ENCODE measurements around the gene MAP3K8.
"Not testable (repeated sequence)": the region's sequence is repeated elsewhere in the genome, so short reads cannot be mapped to it uniquely, and the experiment has no call there.

The MAP3K8 gene

GRCh38 chr10:30404540-30404939, 29.4 kb upstream of the MAP3K8 start:
- Histone ChIP-seq H3K4me3 (ENCODE audit: low read length) (no peak overlapping the region), H2AFZ (ENCODE audit: low read depth, low read length) (no peak overlapping the region), H3K36me3 (ENCODE audit: insufficient read depth, low read length) (no peaks in the 10 kb centered on the region), H3K4me1 (ENCODE audit: insufficient read depth, low read length) (no peaks in the 10 kb centered on the region), H3K27me3 (ENCODE audit: insufficient read depth, low read length) (no peaks in the 10 kb centered on the region), H3K9me3 (ENCODE audit: low read length) (peaks cover 2% of the 10 kb centered on the region)

GRCh38 chr10:30411263-30411662, 22.7 kb upstream of the MAP3K8 start:
- H3K9me3 ChIP-seq (ENCODE audit: low read length), result no peaks in the 10 kb centered on the region
- H2AFZ ChIP-seq (ENCODE audit: low read depth, low read length), result no peak overlapping the region
- H3K4me3 ChIP-seq (ENCODE audit: low read length), result no peak overlapping the region
- no peaks in the 10 kb centered on the region for H3K27me3 ChIP-seq (ENCODE audit: insufficient read depth, low read length)
- H3K4me1 ChIP-seq (ENCODE audit: insufficient read depth, low read length), result peaks cover 5% of the 10 kb centered on the region
- no peaks in the 10 kb centered on the region for H3K36me3 ChIP-seq (ENCODE audit: insufficient read depth, low read length)

- Histone ChIP-seq H3K4me1 (ENCODE audit: insufficient read depth, low read length) (peaks cover 5% of the 10 kb centered on the region), H3K9me3 (ENCODE audit: low read length) (no peaks in the 10 kb centered on the region), H3K27me3 (ENCODE audit: insufficient read depth, low read length) (no peaks in the 10 kb centered on the region), H3K4me3 (ENCODE audit: low read length) (no peak overlapping the region), H2AFZ (ENCODE audit: low read depth, low read length) (no peak overlapping the region), H3K36me3 (ENCODE audit: insufficient read depth, low read length) (no peaks in the 10 kb centered on the region)
These were observed 21.1 kb upstream of the MAP3K8 start for GRCh38 chr10:30412901-30413300.

DNA sequence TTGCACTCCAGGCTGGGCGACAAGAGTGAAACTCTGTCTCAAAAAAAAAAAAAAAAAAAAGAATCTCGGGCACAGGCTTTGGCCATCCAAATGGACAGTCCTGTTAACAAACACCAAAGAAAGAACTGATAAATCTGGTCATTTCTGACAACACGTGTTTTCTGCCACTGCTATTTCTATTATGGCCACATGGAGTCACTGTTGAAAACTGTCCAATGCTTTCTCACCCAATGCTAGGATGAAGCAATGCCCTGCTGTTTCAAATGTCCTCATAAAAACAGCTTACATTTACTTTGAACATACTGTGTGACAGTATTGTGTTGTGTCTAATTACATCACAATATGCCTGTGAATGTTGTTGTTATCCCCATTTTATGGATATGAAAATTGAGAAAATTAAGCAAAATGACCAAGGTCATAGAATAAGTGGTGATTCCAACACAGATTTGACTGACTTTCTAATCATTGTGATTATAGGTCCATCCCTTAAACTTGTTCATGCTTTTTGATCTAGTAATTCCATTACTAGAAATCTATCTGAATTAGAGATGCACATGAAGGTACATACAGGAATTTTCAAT, 19.9 kb upstream of the MAP3K8 start:
- Histone ChIP-seq H3K4me1 (ENCODE audit: insufficient read depth, low read length) (peaks cover 5% of the 10 kb centered on the region), H3K4me3 (ENCODE audit: low read length) (no peak overlapping the region), H3K27me3 (ENCODE audit: insufficient read depth, low read length) (no peaks in the 10 kb centered on the region), H3K36me3 (ENCODE audit: insufficient read depth, low read length) (no peaks in the 10 kb centered on the region), H2AFZ (ENCODE audit: low read depth, low read length) (no peak overlapping the region), H3K9me3 (ENCODE audit: low read length) (no peaks in the 10 kb centered on the region)

GRCh38 chr10:30415593-30415992, 18.4 kb upstream of the MAP3K8 start:
- no peaks in the 10 kb centered on the region for H3K9me3 ChIP-seq (ENCODE audit: low read length)
- H3K4me1 ChIP-seq (ENCODE audit: insufficient read depth, low read length), result peaks cover 5% of the 10 kb centered on the region
- H3K27me3 ChIP-seq (ENCODE audit: insufficient read depth, low read length), result no peaks in the 10 kb centered on the region
- no peak overlapping the region for H2AFZ ChIP-seq (ENCODE audit: low read depth, low read length)
- H3K4me3 ChIP-seq (ENCODE audit: low read length), result no peak overlapping the region
- no peaks in the 10 kb centered on the region for H3K36me3 ChIP-seq (ENCODE audit: insufficient read depth, low read length)

GRCh38 chr10:30417301-30417700, 16.7 kb upstream of the MAP3K8 start:
- H3K4me3 ChIP-seq (ENCODE audit: low read length), result no peak overlapping the region
- no peaks in the 10 kb centered on the region for H3K36me3 ChIP-seq (ENCODE audit: insufficient read depth, low read length)
- H3K4me1 ChIP-seq (ENCODE audit: insufficient read depth, low read length), result peaks cover 5% of the 10 kb centered on the region
- no peak overlapping the region for H2AFZ ChIP-seq (ENCODE audit: low read depth, low read length)
- no peaks in the 10 kb centered on the region for H3K27me3 ChIP-seq (ENCODE audit: insufficient read depth, low read length)
- no peaks in the 10 kb centered on the region for H3K9me3 ChIP-seq (ENCODE audit: low read length)

DNA sequence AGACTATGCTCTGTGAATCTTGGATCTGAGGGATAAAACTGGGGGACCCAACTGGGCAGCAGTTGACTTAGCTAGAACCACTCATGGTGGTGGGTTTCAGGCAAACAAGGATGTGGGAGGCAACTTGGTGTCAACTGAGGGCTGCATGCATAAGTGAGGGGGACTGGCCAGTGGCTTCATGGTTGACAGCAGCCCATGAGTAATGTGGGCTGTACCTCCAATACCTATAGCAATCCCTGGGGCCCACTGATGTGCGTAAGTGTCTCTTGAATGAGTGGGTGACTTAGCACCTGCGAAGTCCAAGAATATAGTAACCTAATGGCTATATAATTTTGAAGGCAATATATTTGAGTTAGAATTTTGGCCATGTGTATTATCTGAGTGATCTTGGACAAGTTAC, 13.7 kb upstream of the MAP3K8 start:
- Histone ChIP-seq H3K9me3 (ENCODE audit: low read length) (no peaks in the 10 kb centered on the region), H3K27me3 (ENCODE audit: insufficient read depth, low read length) (no peaks in the 10 kb centered on the region), H3K4me1 (ENCODE audit: insufficient read depth, low read length) (peaks cover 14% of the 10 kb centered on the region), H3K36me3 (ENCODE audit: insufficient read depth, low read length) (no peaks in the 10 kb centered on the region), H3K4me3 (ENCODE audit: low read length) (no peak overlapping the region), H2AFZ (ENCODE audit: low read depth, low read length) (no peak overlapping the region)

- H3K36me3 ChIP-seq (ENCODE audit: insufficient read depth, low read length), result no peaks in the 10 kb centered on the region
- H3K9me3 ChIP-seq (ENCODE audit: low read length), result no peaks in the 10 kb centered on the region
- no peaks in the 10 kb centered on the region for H3K27me3 ChIP-seq (ENCODE audit: insufficient read depth, low read length)
- H2AFZ ChIP-seq (ENCODE audit: low read depth, low read length), result no peak overlapping the region
- peaks cover 12% of the 10 kb centered on the region for H3K4me1 ChIP-seq (ENCODE audit: insufficient read depth, low read length)
- no peak overlapping the region for H3K4me3 ChIP-seq (ENCODE audit: low read length)
These were observed 13.2 kb upstream of the MAP3K8 start for GRCh38 chr10:30420766-30421165.

DNA sequence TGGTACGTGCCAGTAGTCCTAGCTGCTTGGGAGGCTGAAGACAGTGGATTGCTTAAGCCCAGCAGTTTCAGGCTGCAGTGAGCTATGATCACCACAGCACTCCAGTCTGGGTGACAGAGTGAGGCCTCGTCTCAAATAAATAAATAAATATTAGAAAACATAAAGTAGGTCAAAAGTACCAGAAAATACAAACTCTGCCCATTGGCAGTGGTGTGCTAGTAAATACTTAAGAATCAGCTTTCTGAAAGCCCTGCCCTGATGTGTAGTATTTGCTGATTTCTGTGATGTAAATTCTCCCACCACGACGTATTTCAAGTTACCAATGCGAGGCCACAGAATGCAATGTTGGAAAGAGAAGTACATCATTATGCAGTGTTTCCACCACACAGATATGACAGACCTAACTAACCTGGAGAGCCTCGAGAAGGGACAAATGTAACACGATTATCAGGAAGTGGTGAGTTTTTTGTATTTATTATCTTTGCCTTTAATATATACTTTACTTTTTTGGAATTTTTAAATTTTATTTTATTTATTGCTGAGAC, 11.8 kb upstream of the MAP3K8 start:
- no peak overlapping the region for H3K4me3 ChIP-seq (ENCODE audit: low read length)
- H3K4me1 ChIP-seq (ENCODE audit: insufficient read depth, low read length), result peaks cover 9% of the 10 kb centered on the region
- no peaks in the 10 kb centered on the region for H3K36me3 ChIP-seq (ENCODE audit: insufficient read depth, low read length)
- H3K27me3 ChIP-seq (ENCODE audit: insufficient read depth, low read length), result no peaks in the 10 kb centered on the region
- H3K9me3 ChIP-seq (ENCODE audit: low read length), result no peaks in the 10 kb centered on the region
- H2AFZ ChIP-seq (ENCODE audit: low read depth, low read length), result no peak overlapping the region

DNA sequence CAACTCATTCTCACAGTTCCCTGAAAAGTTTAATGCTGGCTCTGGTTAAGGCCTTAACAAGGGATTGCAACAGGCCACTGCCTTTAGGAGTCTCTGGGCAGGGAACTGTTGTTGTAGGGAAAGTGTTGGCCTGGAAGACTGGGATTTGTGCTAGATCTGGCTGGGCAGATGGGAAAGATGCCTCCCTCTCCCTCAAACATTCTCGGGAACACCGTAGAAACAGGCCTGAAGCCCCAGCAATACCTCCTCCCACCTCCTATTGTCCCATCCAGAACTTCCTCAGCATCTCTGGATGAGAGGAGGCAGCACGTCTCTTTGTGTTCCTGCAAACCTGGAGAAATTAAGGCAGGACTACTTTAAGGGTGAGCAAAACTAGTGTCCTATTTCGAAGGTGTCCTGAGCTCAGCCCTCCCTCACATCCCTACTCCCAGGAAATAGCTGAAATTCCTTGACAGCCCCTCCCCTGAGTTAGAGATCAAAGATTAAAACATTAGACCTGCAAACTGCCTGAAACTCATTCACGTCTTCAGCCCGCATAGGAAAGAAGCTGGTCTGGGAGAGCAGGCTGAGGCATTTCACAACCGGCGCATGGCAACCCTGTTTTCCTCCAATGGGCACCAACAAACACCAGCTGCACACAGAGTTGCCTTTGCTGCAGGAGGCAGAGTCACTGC, 10.9 kb upstream of the MAP3K8 start:
- H3K36me3 ChIP-seq (ENCODE audit: insufficient read depth, low read length), result no peaks in the 10 kb centered on the region

GRCh38 chr10:30423655-30424275, 10.2 kb upstream of the MAP3K8 start:
- not testable (repeated sequence) for H3K9me3 ChIP-seq (ENCODE audit: low read length); H3K36me3 ChIP-seq (ENCODE audit: insufficient read depth, low read length); H3K4me3 ChIP-seq (ENCODE audit: low read length); H3K27me3 ChIP-seq (ENCODE audit: insufficient read depth, low read length)
- Histone ChIP-seq H3K4me1 (ENCODE audit: insufficient read depth, low read length) (peaks cover 24% of the 10 kb centered on the region), H2AFZ (ENCODE audit: low read depth, low read length) (peak overlapping the region; percentile 27)

More for the DNA sequence above, 10.9 kb upstream of the MAP3K8 start:
- Histone ChIP-seq H3K27me3 (ENCODE audit: insufficient read depth, low read length) (no peaks in the 10 kb centered on the region), H3K4me1 (ENCODE audit: insufficient read depth, low read length) (peaks cover 18% of the 10 kb centered on the region), H3K9me3 (ENCODE audit: low read length) (no peaks in the 10 kb centered on the region), H3K4me3 (ENCODE audit: low read length) (no peak overlapping the region), H2AFZ (ENCODE audit: low read depth, low read length) (peak overlapping the region; percentile 27)

- peaks cover 28% of the 10 kb centered on the region for H3K4me1 ChIP-seq (ENCODE audit: insufficient read depth, low read length)
- H2AFZ ChIP-seq (ENCODE audit: low read depth, low read length), result no peak overlapping the region
- no peaks in the 10 kb centered on the region for H3K9me3 ChIP-seq (ENCODE audit: low read length)
- no peak overlapping the region for H3K4me3 ChIP-seq (ENCODE audit: low read length)
- H3K27me3 ChIP-seq (ENCODE audit: insufficient read depth, low read length), result no peaks in the 10 kb centered on the region
- H3K36me3 ChIP-seq (ENCODE audit: insufficient read depth, low read length), result no peaks in the 10 kb centered on the region
These were observed 8.5 kb upstream of the MAP3K8 start for GRCh38 chr10:30425336-30426075.

All from neuron (in vitro differentiated cells).